Hepatocyte (in vitro differentiated cells): Measurements from ENCODE around the gene GRID2. TPM values are rescaled to one million over a fixed set of nuclear protein-coding genes. Genes with fewer than 3 reads are reported as not detected.

Experiments
- DNase-seq: peaks from one replicate; pipeline ENCODE4 v3.0.0-alpha.2; 2016; ENCODE audit warnings: low spot score
- H2AFZ ChIP-seq: fragments of 200-600 bp; sonication (generic); 2 replicates; pipeline ENCODE4 v1.6.0; 2016; ENCODE audit warnings: antibody characterized with exemption, mild to moderate bottlenecking
- H3K27ac ChIP-seq: fragments of 200-600 bp; sonication (generic); 2 replicates; pipeline ENCODE4 v1.5.1; 2016; ENCODE audit warnings: mild to moderate bottlenecking
- H3K27me3 ChIP-seq: fragments of 200-600 bp; sonication (generic); 2 replicates; pipeline ENCODE4 v1.6.1; 2016
- H3K36me3 ChIP-seq: fragments of 200-600 bp; sonication (generic); replicated peaks from 2 replicates; pipeline ENCODE4 v1.5.1; 2016; ENCODE audit warnings: low read depth; ENCODE audit not compliant: insufficient read depth
- H3K4me1 ChIP-seq: fragments of 200-600 bp; sonication (generic); 2 replicates; pipeline ENCODE4 v1.5.1; 2016; ENCODE audit warnings: mild to moderate bottlenecking, moderate library complexity; ENCODE audit not compliant: insufficient read depth
- H3K4me2 ChIP-seq: fragments of 200-600 bp; sonication (generic); 2 replicates; pipeline ENCODE4 v1.6.0; 2016
- H3K4me3 ChIP-seq: fragments of 200-600 bp; sonication (generic); 2 replicates; pipeline ENCODE4 v1.5.1; 2016; ENCODE audit warnings: mild to moderate bottlenecking
- H3K79me2 ChIP-seq: fragments of 200-600 bp; sonication (generic); 2 replicates; pipeline ENCODE4 v1.6.0; 2017; ENCODE audit warnings: mild to moderate bottlenecking
- H3K9me2 ChIP-seq: fragments of 200-600 bp; sonication (generic); replicated peaks from 2 replicates; pipeline ENCODE4 v1.6.0; 2017; ENCODE audit warnings: mild to moderate bottlenecking; ENCODE audit not compliant: insufficient read depth
- H3K9me3 ChIP-seq: fragments of 200-600 bp; sonication (generic); 2 replicates; pipeline ENCODE4 v1.5.1; 2016; ENCODE audit warnings: low read depth, mild to moderate bottlenecking
- H4K20me1 ChIP-seq: fragments of 200-600 bp; sonication (generic); 2 replicates; pipeline ENCODE4 v1.6.0; 2016; ENCODE audit warnings: mild to moderate bottlenecking; ENCODE audit not compliant: insufficient read depth, poor library complexity, severe bottlenecking
- CTCF ChIP-seq: fragments of 200-600 bp; sonication (generic); IDR thresholded peaks from 2 replicates; pipeline ENCODE4 v1.5.1; 2016; ENCODE audit warnings: antibody characterized with exemption, mild to moderate bottlenecking; ENCODE audit not compliant: poor library complexity
- EZH2 ChIP-seq: fragments of 200-600 bp; sonication (generic); IDR thresholded peaks from 2 replicates; pipeline ENCODE4 v1.6.1; 2016; ENCODE audit warnings: antibody characterized with exemption, mild to moderate bottlenecking, borderline replicate concordance
- EZH2phosphoT487 ChIP-seq: fragments of 200-600 bp; sonication (generic); IDR thresholded peaks from one replicate; pipeline ENCODE4 v1.6.1; 2018; ENCODE audit warnings: antibody characterized with exemption, mild to moderate bottlenecking, low read depth, moderate library complexity; ENCODE audit not compliant: unreplicated experiment, severe bottlenecking
- whole genome bisulfite sequencing: methylation state at CpG from one replicate; pipeline ENCODE4 v1.1.6; 2016; ENCODE audit warnings: low lambda C conversion rate; ENCODE audit errors: missing lambda C conversion rate; 5-methylcytosine and 5-hydroxymethylcytosine counted together
- polyA plus RNA-seq: library from polyadenylated mRNA; unstranded; fragments of >200 nt; fragmentation: Nextera tagmentation; extraction: Ambion mirVana; gene quantifications from 2 replicates; pipeline ENCODE4 v1.2.1, GENCODE V29; 2016
- total RNA-seq: library from RNA; depleted of rRNA; stranded (reverse); fragments of >200 nt; gene quantifications from 2 replicates; pipeline ENCODE4 v1.2.3, GENCODE V29; 2014

GRID2 gene
- total and polyA plus RNA-seq, 2 experiments from 2014 or later: 0.53 to 3.5 TPM

DNA sequence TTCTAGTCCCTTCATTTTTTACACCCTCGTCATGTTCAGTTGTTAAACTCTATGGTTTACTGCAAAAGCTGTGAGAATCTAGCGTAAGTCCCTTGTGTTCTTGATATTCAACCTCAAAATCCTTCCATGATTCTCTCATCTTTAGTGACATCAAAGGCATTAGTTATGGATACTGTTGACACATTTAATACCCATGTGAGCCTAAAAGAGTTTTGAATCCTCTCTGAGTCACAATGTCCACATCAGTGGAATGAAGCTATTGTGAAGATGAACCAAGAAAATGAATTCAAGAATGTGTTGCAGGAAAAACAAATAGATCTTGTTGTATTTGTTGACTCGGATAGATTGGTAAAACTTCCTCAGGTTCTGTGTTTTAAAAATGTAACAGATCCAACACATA, 1130.1 kb downstream of the GRID2 start:
- Histone ChIP-seq H3K4me1 (no peaks in the 10 kb centered on the region), H3K36me3 (no peaks in the 10 kb centered on the region), H3K27ac (no peak overlapping the region), H3K27me3 (no peaks in the 10 kb centered on the region), H4K20me1 (no peaks in the 10 kb centered on the region), H2AFZ (no peak overlapping the region), H3K4me3 (no peak overlapping the region), H3K9me3 (no peaks in the 10 kb centered on the region), H3K9me2 (no peaks in the 10 kb centered on the region), H3K4me2 (no peak overlapping the region), H3K79me2 (no peaks in the 10 kb centered on the region)
- no peak for TF ChIP-seq EZH2
- DNase-seq: no peak
- 86% methylated on average over 3 of the region's 3 CpGs for WGBS

GRCh38 chr4:93436000-93436626, 1132.3 kb downstream of the GRID2 start:
- no peak overlapping the region for H3K4me3 ChIP-seq
- no peak overlapping the region for H2AFZ ChIP-seq
- H3K4me1 ChIP-seq: no peaks in the 10 kb centered on the region
- H3K27me3 ChIP-seq: no peaks in the 10 kb centered on the region
- no peak overlapping the region for H3K4me2 ChIP-seq
- 65% methylated on average over 3 of the region's 3 CpGs for WGBS
- H3K9me3 ChIP-seq: no peaks in the 10 kb centered on the region
- H4K20me1 ChIP-seq: no peaks in the 10 kb centered on the region
- no peaks in the 10 kb centered on the region for H3K79me2 ChIP-seq
- no peak for DNase-seq
- no peaks in the 10 kb centered on the region for H3K9me2 ChIP-seq
- TF ChIP-seq CTCF: no peak
- no peak for TF ChIP-seq EZH2
- no peak for TF ChIP-seq EZH2phosphoT487
- no peak overlapping the region for H3K27ac ChIP-seq
- H3K36me3 ChIP-seq: no peaks in the 10 kb centered on the region

DNA sequence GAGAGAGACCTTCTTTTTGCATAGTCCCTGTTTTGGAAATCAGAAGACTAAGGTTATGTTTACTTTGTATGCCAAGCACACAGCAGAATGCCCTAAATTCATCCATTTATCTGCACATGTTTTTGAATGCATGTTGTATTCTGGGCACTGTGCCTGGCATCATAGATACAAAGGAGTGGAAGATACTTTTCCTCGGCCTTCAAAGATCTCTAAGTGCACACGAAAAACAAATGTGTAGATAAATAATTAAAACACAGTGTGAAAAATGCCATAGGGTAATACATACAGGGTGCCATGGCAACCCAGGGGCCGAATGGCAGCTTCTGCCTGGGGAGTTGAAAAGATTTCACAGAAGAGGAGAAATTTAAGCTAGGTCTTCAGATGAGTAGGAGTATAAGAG, 1134.2 kb downstream of the GRID2 start:
- 88% methylated on average over 3 of the region's 3 CpGs for WGBS

GRCh38 chr4:93444860-93445259, 1141.1 kb downstream of the GRID2 start:
- no peak overlapping the region for H3K4me2 ChIP-seq
- 100% methylated on average over 1 of the region's 1 CpG for WGBS
- no peaks in the 10 kb centered on the region for H3K9me3 ChIP-seq
- no peaks in the 10 kb centered on the region for H3K4me1 ChIP-seq
- H3K27ac ChIP-seq: no peak overlapping the region
- H3K27me3 ChIP-seq: no peaks in the 10 kb centered on the region
- no peak for DNase-seq
- H3K9me2 ChIP-seq: no peaks in the 10 kb centered on the region
- no peaks in the 10 kb centered on the region for H3K36me3 ChIP-seq
- no peaks in the 10 kb centered on the region for H4K20me1 ChIP-seq
- no peaks in the 10 kb centered on the region for H3K79me2 ChIP-seq
- H2AFZ ChIP-seq: no peak overlapping the region
- TF ChIP-seq CTCF: no peak
- TF ChIP-seq EZH2: no peak
- TF ChIP-seq EZH2phosphoT487: no peak
- H3K4me3 ChIP-seq: no peak overlapping the region

More for the DNA sequence above, 1134.2 kb downstream of the GRID2 start:
- no peak for DNase-seq
- Histone ChIP-seq H3K9me3 (no peaks in the 10 kb centered on the region), H2AFZ (no peak overlapping the region), H3K36me3 (no peaks in the 10 kb centered on the region), H3K4me1 (no peaks in the 10 kb centered on the region), H3K79me2 (no peaks in the 10 kb centered on the region), H4K20me1 (no peaks in the 10 kb centered on the region), H3K4me3 (no peak overlapping the region), H3K9me2 (no peaks in the 10 kb centered on the region), H3K27me3 (no peaks in the 10 kb centered on the region), H3K27ac (no peak overlapping the region), H3K4me2 (no peak overlapping the region)
- no peak for TF ChIP-seq EZH2phosphoT487
- TF ChIP-seq CTCF: no peak
- TF ChIP-seq EZH2: no peak
